ENCODE data around the gene FHIT.

FHIT gene

DNA sequence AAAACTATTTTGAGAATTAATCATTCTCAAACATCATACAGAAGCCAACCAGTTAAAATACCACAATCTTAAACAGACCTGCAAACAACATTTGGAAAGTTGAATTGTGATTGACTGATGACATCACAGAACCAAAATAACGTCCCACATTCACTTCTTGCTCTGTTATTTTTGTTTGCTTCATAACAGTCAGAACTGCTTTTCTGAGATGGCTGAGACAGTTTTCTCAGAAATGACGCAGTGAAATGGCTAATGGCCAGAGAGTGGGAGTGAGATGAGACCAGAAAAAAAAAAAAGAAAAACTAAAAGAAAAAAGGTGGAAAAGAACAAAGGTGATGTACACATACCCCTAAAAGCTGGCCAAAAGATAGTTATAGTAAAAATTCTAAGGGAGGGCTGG lies 1061.2 kb downstream of the FHIT start:
- no peak overlapping the region for H3K4me3 ChIP-seq (ENCODE audit: low read depth, low read length)
- TF ChIP-seq, protein P1, sequence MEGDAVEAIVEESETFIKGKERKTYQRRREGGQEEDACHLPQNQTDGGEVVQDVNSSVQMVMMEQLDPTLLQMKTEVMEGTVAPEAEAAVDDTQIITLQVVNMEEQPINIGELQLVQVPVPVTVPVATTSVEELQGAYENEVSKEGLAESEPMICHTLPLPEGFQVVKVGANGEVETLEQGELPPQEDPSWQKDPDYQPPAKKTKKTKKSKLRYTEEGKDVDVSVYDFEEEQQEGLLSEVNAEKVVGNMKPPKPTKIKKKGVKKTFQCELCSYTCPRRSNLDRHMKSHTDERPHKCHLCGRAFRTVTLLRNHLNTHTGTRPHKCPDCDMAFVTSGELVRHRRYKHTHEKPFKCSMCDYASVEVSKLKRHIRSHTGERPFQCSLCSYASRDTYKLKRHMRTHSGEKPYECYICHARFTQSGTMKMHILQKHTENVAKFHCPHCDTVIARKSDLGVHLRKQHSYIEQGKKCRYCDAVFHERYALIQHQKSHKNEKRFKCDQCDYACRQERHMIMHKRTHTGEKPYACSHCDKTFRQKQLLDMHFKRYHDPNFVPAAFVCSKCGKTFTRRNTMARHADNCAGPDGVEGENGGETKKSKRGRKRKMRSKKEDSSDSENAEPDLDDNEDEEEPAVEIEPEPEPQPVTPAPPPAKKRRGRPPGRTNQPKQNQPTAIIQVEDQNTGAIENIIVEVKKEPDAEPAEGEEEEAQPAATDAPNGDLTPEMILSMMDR (IDR thresholded peaks at IDR 0.05; ENCODE audit: low read depth, low read length), result no peak

DNA sequence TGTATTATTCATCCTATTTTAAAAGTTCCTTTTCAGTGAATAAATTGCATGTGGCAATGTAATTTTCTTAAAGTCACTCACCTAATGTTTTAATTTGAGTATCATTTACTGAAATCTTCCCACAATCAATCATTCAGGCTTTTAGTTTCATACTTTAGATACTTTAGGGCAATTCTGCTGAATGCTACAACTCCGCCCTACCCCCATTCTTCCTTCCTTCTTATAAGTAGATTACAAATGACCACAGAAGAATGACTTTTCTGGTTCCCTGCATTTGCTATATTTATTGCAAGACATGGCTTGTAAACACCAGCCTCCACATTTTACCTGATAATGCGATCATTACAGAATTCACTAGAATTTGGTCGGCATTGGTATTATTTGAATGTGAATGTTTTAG lies 1061.9 kb downstream of the FHIT start:
- TF ChIP-seq, protein P1 (IDR thresholded peaks at IDR 0.05; ENCODE audit: low read depth, low read length), result no peak
- no peak overlapping the region for H3K4me3 ChIP-seq (ENCODE audit: low read depth, low read length)

DNA sequence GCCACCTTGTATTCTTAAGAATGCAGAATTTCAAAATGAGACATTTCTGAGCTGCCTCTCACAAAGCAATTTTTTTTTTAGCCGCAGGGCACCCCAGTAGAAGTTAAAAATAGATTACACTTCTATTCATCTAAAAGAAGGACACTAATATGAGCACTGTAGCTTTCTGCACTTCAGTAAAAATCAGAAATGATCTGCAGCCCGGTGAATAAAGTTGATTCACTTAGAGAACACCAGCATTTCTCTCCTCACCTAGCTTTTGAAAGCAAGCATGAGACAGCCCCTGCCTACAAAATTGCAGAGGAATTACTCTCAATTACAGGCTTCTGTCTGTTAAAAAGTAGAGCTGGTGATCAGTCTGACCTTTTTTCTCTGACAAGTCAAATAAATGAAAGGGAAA lies 1062.4 kb downstream of the FHIT start:
- H3K4me3 ChIP-seq (ENCODE audit: low read depth, low read length), result no peak overlapping the region
- TF ChIP-seq, protein P1 (IDR thresholded peaks at IDR 0.05; ENCODE audit: low read depth, low read length), result no peak

DNA sequence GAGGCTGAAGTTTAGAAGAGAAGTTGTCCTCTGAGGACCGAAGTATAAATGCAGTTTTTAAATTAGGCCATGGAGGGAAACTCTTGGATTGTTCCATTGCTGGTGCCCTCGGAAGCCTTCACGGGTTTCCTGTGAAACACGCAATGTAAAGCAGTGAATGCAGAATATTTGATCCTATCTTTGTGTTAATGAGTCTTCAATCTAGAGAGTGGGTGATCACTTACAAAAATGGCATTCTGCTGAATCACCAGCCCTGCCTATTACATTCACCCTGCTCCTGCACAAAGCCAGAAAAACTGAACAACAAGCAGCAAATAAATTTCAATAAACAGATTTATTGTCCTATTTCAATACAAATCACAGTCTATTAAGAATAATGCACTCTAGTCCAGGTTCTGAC lies 1063.9 kb downstream of the FHIT start:
- TF ChIP-seq, protein P1 (IDR thresholded peaks at IDR 0.05; ENCODE audit: low read depth, low read length), result no peak
- no peak overlapping the region for H3K4me3 ChIP-seq (ENCODE audit: low read depth, low read length)

DNA sequence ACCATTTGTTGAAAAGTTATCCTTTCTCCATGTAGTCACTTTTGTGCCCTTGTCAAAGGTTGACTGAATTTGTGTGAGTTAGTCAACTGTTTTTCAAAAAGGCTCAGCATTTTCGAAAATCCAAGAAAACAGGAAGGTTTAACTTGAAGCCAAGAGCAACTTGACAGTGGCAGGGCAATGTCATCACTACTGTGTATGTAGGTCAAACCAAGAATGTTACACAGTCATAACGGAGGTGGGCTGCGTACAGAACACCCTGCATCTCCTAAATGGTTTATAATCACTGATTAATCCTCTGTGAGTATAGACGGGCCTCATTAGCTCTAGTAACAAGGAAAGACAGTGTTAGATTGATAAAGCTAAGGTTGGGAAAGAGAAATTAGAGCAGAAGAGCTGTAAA lies 1064.9 kb downstream of the FHIT start:
- TF ChIP-seq, protein P1 (IDR thresholded peaks at IDR 0.05; ENCODE audit: low read depth, low read length), result no peak
- no peak overlapping the region for H3K4me3 ChIP-seq (ENCODE audit: low read depth, low read length)

DNA sequence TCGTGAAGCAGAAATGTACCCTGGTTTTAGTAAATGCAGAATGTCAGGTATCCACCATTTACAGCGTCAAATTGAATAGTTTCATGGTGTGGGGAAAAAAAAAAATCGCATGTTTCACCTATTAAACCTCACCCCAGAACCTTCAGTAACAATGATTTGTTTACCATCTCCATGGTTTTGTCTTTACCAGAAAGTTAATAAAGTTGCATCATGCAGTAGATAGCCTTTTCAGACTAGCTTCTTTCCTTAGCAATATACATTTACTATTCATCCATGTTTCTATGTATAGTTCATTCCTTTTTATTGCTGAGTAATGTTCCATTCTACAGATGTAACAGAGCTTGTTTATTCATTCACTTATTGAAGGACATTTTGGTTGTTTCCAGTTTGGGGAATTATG lies 1066.1 kb downstream of the FHIT start:
- TF ChIP-seq, protein P1 (IDR thresholded peaks at IDR 0.05; ENCODE audit: low read depth, low read length), result no peak
- no peak overlapping the region for H3K4me3 ChIP-seq (ENCODE audit: low read depth, low read length)

DNA sequence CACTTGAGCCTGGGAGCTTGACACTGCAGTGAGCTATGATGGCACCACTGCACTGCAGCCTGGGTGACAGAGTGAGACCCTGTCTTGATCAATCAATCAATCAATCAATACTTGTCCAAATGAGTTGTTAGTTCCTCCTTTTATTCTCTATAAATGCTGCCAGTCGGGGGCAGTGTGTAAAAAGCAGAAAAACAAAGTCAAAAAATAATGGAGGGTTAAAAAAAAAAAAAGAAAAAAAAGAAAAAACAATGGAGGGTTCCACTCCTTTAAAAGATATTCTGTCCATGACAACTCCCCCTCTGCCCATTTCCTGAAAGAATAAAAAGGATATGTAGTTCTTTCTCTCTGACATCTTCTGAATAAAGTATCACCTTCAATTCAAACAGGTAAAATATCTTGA lies 1068.6 kb downstream of the FHIT start:
- no peak overlapping the region for H3K4me3 ChIP-seq (ENCODE audit: low read depth, low read length)
- TF ChIP-seq, protein P1 (IDR thresholded peaks at IDR 0.05; ENCODE audit: low read depth, low read length), result no peak
